NCI-H774 (cell line): ENCODE data around the gene FCAMR.
A peak's percentile ranks its signal among the peaks of the same experiment; 100 is the strongest.

ENCODE experiments used
- DNase-seq: peaks from one replicate; lab custom pipeline; 2025; lab: John Stamatoyannopoulos, UW

FCAMR gene

GRCh38 chr1:207000651-207001291, 30.5 kb upstream of the FCAMR start:
- DNase-seq, result no peak

- no peak for DNase-seq
These were observed 28.6 kb upstream of the FCAMR start for GRCh38 chr1:206998816-206999215.

GRCh38 chr1:206992790-206993189, 22.5 kb upstream of the FCAMR start:
- no peak for DNase-seq

- DNase-seq, result no peak
These were observed 17.6 kb upstream of the FCAMR start for GRCh38 chr1:206987873-206988272.

- DNase-seq, result no peak
These were observed 16.6 kb upstream of the FCAMR start for GRCh38 chr1:206986885-206987284.

- DNase-seq, result no peak
These were observed 16.1 kb upstream of the FCAMR start for GRCh38 chr1:206986402-206986801.

GRCh38 chr1:206985162-206985749, 15.0 kb upstream of the FCAMR start:
- DNase-seq, result no peak

GRCh38 chr1:206982216-206982615, 12.0 kb upstream of the FCAMR start:
- peak; percentile 32 for DNase-seq

GRCh38 chr1:206979379-206980043, 9.3 kb upstream of the FCAMR start:
- DNase-seq, result no peak

- no peak for DNase-seq
These were observed 8.0 kb upstream of the FCAMR start for GRCh38 chr1:206978259-206978658.

- no peak for DNase-seq
These were observed 5.0 kb upstream of the FCAMR start for GRCh38 chr1:206975306-206975705.

GRCh38 chr1:206974140-206974539, 3.9 kb upstream of the FCAMR start:
- DNase-seq, result no peak

- DNase-seq, result no peak
These were observed 2.5 kb upstream of the FCAMR start for GRCh38 chr1:206972728-206973127.

GRCh38 chr1:206971029-206971655, 882 bp upstream of the FCAMR start:
- DNase-seq, result no peak

- DNase-seq, result no peak
These were observed 1.2 kb downstream of the FCAMR start for GRCh38 chr1:206969090-206969489.

GRCh38 chr1:206967096-206967849, 3.0 kb downstream of the FCAMR start:
- DNase-seq, result no peak

- DNase-seq, result no peak
These were observed 4.5 kb downstream of the FCAMR start for GRCh38 chr1:206965781-206966180.

- no peak for DNase-seq
These were observed 6.5 kb downstream of the FCAMR start for GRCh38 chr1:206963740-206964139.

- no peak for DNase-seq
These were observed 7.0 kb downstream of the FCAMR start for GRCh38 chr1:206963119-206963712.

GRCh38 chr1:206962272-206962671, 8.0 kb downstream of the FCAMR start:
- no peak for DNase-seq

- DNase-seq, result no peak
These were observed 8.6 kb downstream of the FCAMR start for GRCh38 chr1:206961668-206962067.
